ENCODE measurements around the gene DPH2.

DPH2 gene

GRCh38 chr1:43995984-43996732 is 26.3 kb downstream of the DPH2 start:
- TF ChIP-seq CTCF (IDR thresholded peaks at IDR 0.05): no peak

GRCh38 chr1:43996733-43997115 is 26.9 kb downstream of the DPH2 start:
- TF ChIP-seq CTCF (IDR thresholded peaks at IDR 0.05): no peak

GRCh38 chr1:43997295-43997999 is 27.6 kb downstream of the DPH2 start:
- no peak for TF ChIP-seq CTCF (IDR thresholded peaks at IDR 0.05)

- TF ChIP-seq CTCF (IDR thresholded peaks at IDR 0.05): no peak
These were observed 28.2 kb downstream of the DPH2 start for GRCh38 chr1:43998000-43998378.

- TF ChIP-seq CTCF (IDR thresholded peaks at IDR 0.05): no peak
These were observed 29.6 kb downstream of the DPH2 start for GRCh38 chr1:43999455-43999854.

- TF ChIP-seq CTCF (IDR thresholded peaks at IDR 0.05): no peak
These were observed 30.4 kb downstream of the DPH2 start for GRCh38 chr1:44000122-44000665.

GRCh38 chr1:44002165-44002564 is 32.4 kb downstream of the DPH2 start:
- TF ChIP-seq CTCF (IDR thresholded peaks at IDR 0.05): no peak

All from LNCAP (cell line).